Right ventricle myocardium superior (tissue), 1 donor: ENCODE measurements around the gene RASGRF2. TPM values are rescaled to one million over a fixed set of nuclear protein-coding genes. Genes with fewer than 3 reads are reported as not detected.
A peak's percentile ranks its signal among the peaks of the same experiment; 100 is the strongest.
"Not testable (repeated sequence)": the region's sequence is repeated elsewhere in the genome, so short reads cannot be mapped to it uniquely, and the experiment has no call there.

Experiments
- ATAC-seq: fragments of 200-7000 bp; cut with Tn5 transposase; one replicate; pipeline ENCODE4 v1.9.1; 2020; ENCODE audit warnings: mild to moderate bottlenecking; ENCODE audit not compliant: poor library complexity
- DNase-seq: peaks from one replicate; pipeline ENCODE4 v3.0.0-alpha.2; 2020
- intact Hi-C: fragments of 100-400 bp; cut with DNase I; formaldehyde crosslinking; loops from one replicate; pipeline ENCODE4 v1.11.2; 2022
- total RNA-seq: library from RNA; stranded (reverse); fragmentation: NEBNext Ultra II Directional; extraction: Animal tissue kit (Norgen Biotek cat#: 25700); gene quantifications from one replicate; pipeline ENCODE4 v1.2.1, GENCODE V29; 2021
- donor health status: DM: no; HTN: yes; CAD: no; lungs with severe emphysema.

RASGRF2 gene
- total RNA-seq, 1 donor from 2014 or later = 6.4 TPM

- intact Hi-C loops = no loop called here
- ATAC-seq (no peak), DNase-seq (no peak)
These were observed 308.5 kb downstream of the RASGRF2 start for GRCh38 chr5:81268521-81269196.

- ATAC-seq (peak; percentile 4), DNase-seq (no peak)
- intact Hi-C loops = no loop called here
These were observed 309.7 kb downstream of the RASGRF2 start for GRCh38 chr5:81269751-81270393.

- intact Hi-C loops, DNase-seq: not testable (repeated sequence)
- ATAC-seq = peak; percentile 6
These were observed 310.3 kb downstream of the RASGRF2 start for GRCh38 chr5:81270394-81271027.
